ENCODE data around the gene PELI2.

Gene PELI2

DNA sequence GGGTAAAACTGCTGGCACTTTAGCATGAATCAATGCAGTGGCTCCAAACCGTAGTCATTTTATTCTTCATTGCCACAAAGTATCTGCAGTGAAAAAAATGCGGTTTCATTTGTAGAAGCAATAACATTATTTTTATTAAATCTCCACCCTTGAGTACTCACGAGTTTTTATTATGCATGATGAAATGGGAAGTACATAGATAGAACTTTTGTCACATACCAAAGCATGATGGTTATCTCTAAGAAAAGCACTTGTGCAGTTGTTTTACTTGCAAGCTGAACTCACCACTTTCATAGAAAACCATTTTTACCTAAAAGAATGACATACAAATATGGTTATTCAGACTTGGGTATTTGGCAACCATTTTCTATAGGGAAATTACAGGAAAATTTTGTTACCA, 90.3 kb downstream of the PELI2 start:
- FAIRE-seq, result no peak

GRCh38 chr14:56210571-56210970, 92.4 kb downstream of the PELI2 start:
- no peak for FAIRE-seq

GRCh38 chr14:56211084-56211483, 92.9 kb downstream of the PELI2 start:
- no peak for FAIRE-seq

DNA sequence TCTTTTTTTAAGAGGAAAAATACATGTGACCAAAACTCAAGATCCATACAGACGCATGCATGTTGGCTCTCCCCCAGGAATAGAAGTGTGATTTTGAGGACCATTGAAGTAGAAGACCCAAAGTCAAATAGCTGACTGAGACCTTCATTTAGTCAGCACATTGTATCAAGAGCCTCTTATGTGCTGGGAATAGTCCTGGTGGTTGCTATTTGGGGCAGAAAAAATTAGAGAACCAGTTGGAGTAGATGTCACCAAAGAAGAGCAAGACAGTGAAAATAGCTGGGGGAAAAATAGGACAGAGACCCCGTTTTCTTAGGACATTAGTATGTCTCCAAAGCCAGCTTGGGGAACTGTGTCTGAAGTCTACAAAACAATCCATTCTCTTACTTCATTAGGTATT, 93.6 kb downstream of the PELI2 start:
- FAIRE-seq, result no peak

DNA sequence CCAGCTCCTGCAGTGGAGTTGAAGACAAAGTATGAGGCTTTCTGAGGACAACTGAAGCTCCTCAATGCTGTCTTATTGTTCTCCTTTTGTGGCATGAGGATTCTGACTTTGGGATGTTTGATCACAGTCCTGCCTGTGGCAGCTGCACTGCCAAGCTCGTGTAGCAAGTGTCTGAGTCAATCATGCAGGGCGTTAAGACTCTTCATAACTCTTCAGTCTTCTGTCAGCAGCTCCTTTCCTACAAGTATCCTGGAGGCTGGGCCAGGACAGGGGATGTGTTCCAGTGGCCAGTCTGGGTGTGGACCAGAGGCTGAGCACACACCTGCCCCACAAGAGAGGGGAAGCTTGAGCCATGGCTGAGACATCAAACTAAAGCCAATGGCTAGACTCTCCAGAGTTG, 94.3 kb downstream of the PELI2 start:
- FAIRE-seq, result no peak

GRCh38 chr14:56213306-56213705, 95.1 kb downstream of the PELI2 start:
- FAIRE-seq, result no peak

DNA sequence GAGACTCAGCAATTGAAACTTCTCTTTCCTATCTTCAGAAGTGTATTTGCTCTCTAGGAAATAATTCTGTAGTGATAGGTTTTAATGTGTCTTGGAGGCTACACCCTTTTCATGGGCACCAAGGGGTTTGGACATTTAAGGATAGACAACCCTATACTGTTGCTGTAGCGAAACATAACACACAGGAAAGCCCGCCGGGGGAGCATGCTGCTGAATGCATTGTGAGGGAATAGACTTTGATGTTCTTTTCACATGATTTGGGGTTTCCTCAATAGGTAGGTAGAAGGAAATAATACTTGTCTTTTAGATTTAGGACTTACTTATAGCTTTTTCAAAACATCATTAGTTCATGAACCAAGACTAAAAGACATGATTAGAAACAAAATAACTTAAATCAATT, 97.0 kb downstream of the PELI2 start:
- no peak for FAIRE-seq

- FAIRE-seq, result no peak
These were observed 98.6 kb downstream of the PELI2 start for GRCh38 chr14:56216626-56217379.

DNA sequence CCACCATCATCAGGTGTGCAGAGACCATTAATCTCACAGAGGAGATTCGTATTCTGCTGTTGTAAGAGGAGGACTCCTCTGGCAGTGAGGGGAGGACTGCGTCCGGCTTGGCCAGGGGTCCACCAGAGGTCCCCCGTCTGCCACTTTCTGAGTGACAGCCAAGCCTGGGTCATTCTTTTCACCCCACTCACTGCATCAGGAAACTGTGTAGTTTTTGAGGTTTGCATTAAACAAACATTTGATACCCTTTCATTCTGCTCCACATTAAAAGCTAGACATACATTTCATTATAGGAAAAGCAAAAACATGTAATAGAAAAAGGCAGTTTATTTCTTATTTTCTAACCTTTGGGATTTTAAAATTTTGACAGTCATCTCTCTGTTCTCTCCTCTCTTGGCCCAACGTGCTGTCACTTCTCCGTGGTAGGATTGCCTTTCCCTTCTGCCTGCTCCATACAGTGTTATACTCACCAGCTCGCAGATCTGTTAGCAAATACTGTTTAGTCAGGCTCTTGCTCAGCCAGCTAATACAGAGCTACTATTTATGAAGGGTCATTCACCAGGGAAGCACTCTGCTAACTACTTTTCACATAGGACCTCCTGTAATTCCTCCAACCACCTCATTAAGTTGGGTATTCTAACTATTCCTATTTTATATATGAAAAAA, 99.3 kb downstream of the PELI2 start:
- no peak for FAIRE-seq

DNA sequence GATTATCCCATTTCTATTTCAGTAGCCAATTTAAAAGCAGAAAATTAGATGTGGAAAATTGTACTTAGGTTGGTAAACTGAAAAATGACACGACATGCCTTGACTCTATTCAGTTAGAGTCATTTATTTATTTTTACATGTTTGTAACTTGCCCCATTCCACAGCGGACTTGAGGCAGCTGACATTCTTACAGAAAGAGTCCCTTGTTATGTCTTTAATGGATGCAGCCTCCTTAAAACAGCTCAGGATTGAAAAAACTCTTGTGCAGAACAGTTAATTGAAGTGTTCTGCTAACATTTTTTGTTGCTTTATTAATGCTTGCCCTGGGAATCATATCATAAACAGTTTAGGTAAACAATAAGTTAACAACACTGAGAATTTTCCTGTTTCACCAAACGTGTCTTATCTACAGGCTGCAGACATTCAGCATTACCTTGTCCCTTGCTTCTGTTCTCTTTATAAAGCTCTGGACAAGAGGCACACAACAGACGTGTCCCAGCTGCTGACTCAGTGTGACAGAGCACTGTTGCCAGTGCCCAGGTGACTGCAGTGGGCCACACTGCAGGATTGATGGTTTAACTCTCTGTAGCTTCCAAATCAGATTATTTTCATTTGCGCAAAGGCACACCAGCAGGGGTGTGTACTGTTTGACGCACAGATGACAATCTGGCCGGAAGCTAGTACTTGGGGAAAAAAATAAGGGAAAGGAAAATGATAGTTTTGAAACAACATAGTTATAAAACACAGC, 101.6 kb downstream of the PELI2 start:
- FAIRE-seq, result no peak

GRCh38 chr14:56221382-56222128, 103.3 kb downstream of the PELI2 start:
- FAIRE-seq, result no peak

GRCh38 chr14:56224229-56224628, 106.0 kb downstream of the PELI2 start:
- no peak for FAIRE-seq

- no peak for FAIRE-seq
These were observed 106.8 kb downstream of the PELI2 start for GRCh38 chr14:56224691-56225681.

GRCh38 chr14:56235388-56235787, 117.2 kb downstream of the PELI2 start:
- no peak for FAIRE-seq

GRCh38 chr14:56237398-56237797, 119.2 kb downstream of the PELI2 start:
- FAIRE-seq, result no peak

DNA sequence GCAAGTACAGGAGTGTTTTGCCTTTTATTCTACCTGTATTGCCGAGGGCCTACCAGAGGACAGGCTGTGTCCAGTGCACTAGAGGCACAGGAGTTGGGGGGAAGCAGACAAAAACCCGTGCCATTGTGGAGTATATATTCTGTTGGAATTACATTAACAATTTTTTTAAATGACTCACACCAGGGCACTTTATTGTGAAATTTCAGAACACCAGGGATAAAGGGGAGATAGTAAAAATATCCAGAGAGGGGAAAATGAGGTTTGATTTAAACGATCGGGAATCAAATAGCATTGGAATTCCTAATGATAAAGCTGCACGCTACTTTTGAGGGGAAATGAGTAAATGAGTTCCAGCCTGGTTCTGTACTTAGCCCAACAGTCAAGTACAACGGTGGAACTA, 123.2 kb downstream of the PELI2 start:
- FAIRE-seq, result no peak

- no peak for FAIRE-seq
These were observed 124.9 kb downstream of the PELI2 start for GRCh38 chr14:56243110-56243509.

- FAIRE-seq, result no peak
These were observed 126.1 kb downstream of the PELI2 start for GRCh38 chr14:56244138-56244789.

GRCh38 chr14:56247495-56248200, 129.4 kb downstream of the PELI2 start:
- no peak for FAIRE-seq

DNA sequence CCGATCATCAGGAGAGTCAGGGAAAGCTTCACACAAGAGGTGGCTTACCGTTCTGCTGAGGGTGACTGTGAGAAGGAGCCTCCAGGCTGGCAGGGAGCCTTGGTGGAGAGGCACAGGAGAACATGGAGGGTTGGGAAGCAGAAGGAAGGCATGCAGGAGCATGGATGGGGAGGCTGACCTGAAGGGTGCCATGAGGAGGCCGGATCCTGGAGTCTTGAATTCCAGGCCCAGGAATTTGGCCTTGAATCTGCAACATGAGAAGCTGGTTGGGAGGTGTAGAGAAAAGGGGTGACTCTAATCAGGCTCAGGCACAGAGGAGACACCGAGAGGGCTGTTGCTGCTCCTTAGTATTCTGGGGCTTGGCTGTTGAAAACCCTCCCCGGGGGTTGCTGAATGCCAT, 130.2 kb downstream of the PELI2 start:
- no peak for FAIRE-seq

GRCh38 chr14:56261046-56261445, 142.8 kb downstream of the PELI2 start:
- FAIRE-seq, result no peak
